ENCODE data around the gene ENPP4.

ENPP4 gene

GRCh38 chr6:46105568-46105967 is 24.2 kb upstream of the ENPP4 start:
- no peak overlapping the region for H2AFZ ChIP-seq (ENCODE audit: low read depth, low read length)
- H3K27me3 ChIP-seq (ENCODE audit: low read depth, low read length) = no peaks in the 10 kb centered on the region
- no peak overlapping the region for H3K4me3 ChIP-seq (ENCODE audit: low read length)
- no peaks in the 10 kb centered on the region for H3K4me1 ChIP-seq (ENCODE audit: low read length)
- H3K36me3 ChIP-seq (replicated peaks; ENCODE audit: low read depth, low read length) = no peaks in the 10 kb centered on the region
- no peaks in the 10 kb centered on the region for H3K79me2 ChIP-seq (ENCODE audit: low read length)
- H3K27ac ChIP-seq (ENCODE audit: low read length) = no peak overlapping the region
- H4K20me1 ChIP-seq (ENCODE audit: insufficient read depth, low read length) = no peaks in the 10 kb centered on the region
- no peaks in the 10 kb centered on the region for H3K9me3 ChIP-seq (ENCODE audit: insufficient read depth, low read length)
- no peak overlapping the region for H3K4me2 ChIP-seq (ENCODE audit: low read length)
- no peak for TF ChIP-seq CTCF (IDR thresholded peaks at IDR 0.05; ENCODE audit: low read depth, low read length)
- TF ChIP-seq EZH2phosphoT487 (IDR thresholded peaks at IDR 0.05; ENCODE audit: low read depth) = no peak
- no peak overlapping the region for H3K9ac ChIP-seq (ENCODE audit: low read length)

- Histone ChIP-seq H3K4me2 (ENCODE audit: low read length) (no peak overlapping the region), H2AFZ (ENCODE audit: low read depth, low read length) (no peak overlapping the region), H3K4me3 (ENCODE audit: low read length) (no peak overlapping the region), H4K20me1 (ENCODE audit: insufficient read depth, low read length) (no peaks in the 10 kb centered on the region), H3K4me1 (ENCODE audit: low read length) (peaks cover 10% of the 10 kb centered on the region), H3K36me3 (replicated peaks; ENCODE audit: low read depth, low read length) (no peaks in the 10 kb centered on the region), H3K9ac (ENCODE audit: low read length) (no peak overlapping the region), H3K9me3 (ENCODE audit: insufficient read depth, low read length) (no peaks in the 10 kb centered on the region), H3K27me3 (ENCODE audit: low read depth, low read length) (no peaks in the 10 kb centered on the region), H3K79me2 (ENCODE audit: low read length) (no peaks in the 10 kb centered on the region), H3K27ac (ENCODE audit: low read length) (no peak overlapping the region)
- TF ChIP-seq EZH2phosphoT487 (IDR thresholded peaks at IDR 0.05; ENCODE audit: low read depth) (no peak), CTCF (IDR thresholded peaks at IDR 0.05; ENCODE audit: low read depth, low read length) (no peak)
Observed at GRCh38 chr6:46113370-46113769, 16.4 kb upstream of the ENPP4 start.

- no peak overlapping the region for H3K9ac ChIP-seq (ENCODE audit: low read length)
- H2AFZ ChIP-seq (ENCODE audit: low read depth, low read length) = no peak overlapping the region
- no peaks in the 10 kb centered on the region for H3K27me3 ChIP-seq (ENCODE audit: low read depth, low read length)
- H3K4me3 ChIP-seq (ENCODE audit: low read length) = no peak overlapping the region
- no peaks in the 10 kb centered on the region for H4K20me1 ChIP-seq (ENCODE audit: insufficient read depth, low read length)
- no peaks in the 10 kb centered on the region for H3K36me3 ChIP-seq (replicated peaks; ENCODE audit: low read depth, low read length)
- H3K27ac ChIP-seq (ENCODE audit: low read length) = no peak overlapping the region
- no peak for TF ChIP-seq EZH2phosphoT487 (IDR thresholded peaks at IDR 0.05; ENCODE audit: low read depth)
- no peak for TF ChIP-seq CTCF (IDR thresholded peaks at IDR 0.05; ENCODE audit: low read depth, low read length)
- no peak overlapping the region for H3K4me2 ChIP-seq (ENCODE audit: low read length)
- no peaks in the 10 kb centered on the region for H3K79me2 ChIP-seq (ENCODE audit: low read length)
- H3K9me3 ChIP-seq (ENCODE audit: insufficient read depth, low read length) = no peaks in the 10 kb centered on the region
- peaks cover 10% of the 10 kb centered on the region for H3K4me1 ChIP-seq (ENCODE audit: low read length)
Observed at GRCh38 chr6:46115634-46116033, 14.2 kb upstream of the ENPP4 start.

GRCh38 chr6:46116289-46116688 is 13.5 kb upstream of the ENPP4 start:
- TF ChIP-seq CTCF (IDR thresholded peaks at IDR 0.05; ENCODE audit: low read depth, low read length) (no peak), EZH2phosphoT487 (IDR thresholded peaks at IDR 0.05; ENCODE audit: low read depth) (no peak)
- peak overlapping the region; percentile 1; the same call in 1 of the 2 replicates for H3K4me2 ChIP-seq (ENCODE audit: low read length)
- H3K9me3 ChIP-seq (ENCODE audit: insufficient read depth, low read length) = no peaks in the 10 kb centered on the region
- H4K20me1 ChIP-seq (ENCODE audit: insufficient read depth, low read length) = no peaks in the 10 kb centered on the region
- no peaks in the 10 kb centered on the region for H3K36me3 ChIP-seq (replicated peaks; ENCODE audit: low read depth, low read length)
- H3K27ac ChIP-seq (ENCODE audit: low read length) = no peak overlapping the region
- no peaks in the 10 kb centered on the region for H3K27me3 ChIP-seq (ENCODE audit: low read depth, low read length)
- H3K4me3 ChIP-seq (ENCODE audit: low read length) = no peak overlapping the region
- H3K9ac ChIP-seq (ENCODE audit: low read length) = no peak overlapping the region
- peaks cover 10% of the 10 kb centered on the region for H3K4me1 ChIP-seq (ENCODE audit: low read length)
- H2AFZ ChIP-seq (ENCODE audit: low read depth, low read length) = no peak overlapping the region
- H3K79me2 ChIP-seq (ENCODE audit: low read length) = no peaks in the 10 kb centered on the region

Measured in OCI-LY3 (cell line).